Brain pericyte (primary cell): ENCODE data around the gene ATP2A3.

ENCODE experiments used
- DNase-seq: peaks from one replicate; pipeline ENCODE4 v3.0.0-alpha.2; 2012; ENCODE audit warnings: low read depth, low spot score

Gene ATP2A3

DNA sequence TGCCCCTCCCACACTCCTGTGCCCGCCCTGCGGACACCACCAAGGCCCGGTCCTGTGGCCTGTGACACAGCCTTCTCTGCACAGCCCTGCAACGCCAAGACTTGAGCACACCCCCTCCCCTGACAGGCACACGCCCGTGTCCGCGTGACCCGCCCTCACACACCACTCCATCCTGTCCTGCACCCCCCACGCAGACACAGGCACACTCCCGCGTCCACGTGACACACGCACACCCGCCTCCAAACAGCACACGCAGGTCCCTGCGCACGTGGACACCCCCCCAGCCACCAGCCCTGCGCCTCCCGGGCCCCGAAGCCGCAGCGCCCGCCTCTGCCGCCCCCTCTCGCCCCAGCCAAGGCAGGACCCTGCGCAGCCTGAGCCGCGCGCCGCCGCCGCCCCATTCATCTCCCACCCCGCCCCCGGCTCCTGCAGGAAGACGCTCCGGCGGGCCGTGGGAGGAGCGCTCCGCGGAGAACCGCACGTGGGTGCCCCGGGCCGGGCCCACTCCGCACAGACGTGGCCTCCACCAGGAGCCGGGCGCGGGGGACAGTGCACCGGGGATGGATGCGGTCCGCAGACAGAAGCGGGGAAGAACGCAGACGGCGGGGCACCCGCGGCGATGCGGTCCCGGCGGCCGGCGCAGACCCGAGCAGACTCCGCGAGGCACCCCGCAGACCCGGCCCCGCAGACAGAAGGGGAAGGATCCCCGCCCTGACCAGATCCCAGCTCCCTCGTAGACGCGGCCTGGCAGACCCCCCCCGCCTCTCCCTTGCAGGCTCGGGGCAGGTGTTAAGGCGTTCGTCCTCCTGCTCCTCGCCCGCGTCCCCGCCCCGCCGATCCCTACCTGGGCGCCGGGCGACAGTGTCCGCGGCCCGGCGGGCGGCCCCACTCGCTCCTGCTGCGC lies 71.9 kb downstream of the ATP2A3 start:
- no peak for DNase-seq

DNA sequence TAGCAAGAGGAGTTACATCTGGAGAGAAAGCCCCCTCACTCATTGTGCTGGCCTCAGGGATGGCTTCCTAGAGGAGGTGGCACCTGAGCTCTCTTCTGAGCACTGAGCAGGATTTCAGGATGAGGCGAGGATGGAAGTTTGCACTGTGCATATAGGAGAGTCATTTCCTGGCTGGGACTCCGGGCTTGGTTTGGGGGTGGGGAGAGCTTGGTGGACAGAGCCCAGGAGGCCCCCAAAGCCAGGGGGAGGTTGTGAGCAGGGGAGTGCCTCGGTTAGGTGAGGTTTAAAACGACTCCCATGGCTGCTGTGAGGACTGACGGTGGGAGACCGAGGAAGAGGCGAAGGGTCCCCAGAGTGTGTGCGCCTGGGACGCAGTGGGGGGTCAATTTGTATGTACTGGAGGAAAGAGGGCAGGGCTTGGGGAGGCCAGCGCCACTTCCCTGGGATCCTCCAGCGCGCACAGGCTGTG lies 72.6 kb downstream of the ATP2A3 start:
- DNase-seq = no peak

DNA sequence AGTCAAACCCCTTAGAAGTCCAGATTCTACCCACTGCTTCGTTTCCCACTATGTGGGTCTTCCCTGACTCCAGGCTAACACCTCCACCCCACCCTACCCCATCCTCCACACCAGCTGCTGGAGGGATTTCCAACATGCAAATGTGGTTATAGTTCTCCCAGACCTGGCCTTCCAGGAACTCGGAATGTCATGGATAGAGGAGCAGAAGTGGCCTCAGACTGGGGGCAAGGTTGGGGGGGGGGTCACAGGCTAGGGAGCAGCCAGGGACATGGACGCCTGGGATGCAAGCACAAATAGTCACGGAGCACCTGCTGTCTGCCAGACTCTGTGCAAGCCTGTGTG lies 73.4 kb downstream of the ATP2A3 start:
- no peak for DNase-seq

DNA sequence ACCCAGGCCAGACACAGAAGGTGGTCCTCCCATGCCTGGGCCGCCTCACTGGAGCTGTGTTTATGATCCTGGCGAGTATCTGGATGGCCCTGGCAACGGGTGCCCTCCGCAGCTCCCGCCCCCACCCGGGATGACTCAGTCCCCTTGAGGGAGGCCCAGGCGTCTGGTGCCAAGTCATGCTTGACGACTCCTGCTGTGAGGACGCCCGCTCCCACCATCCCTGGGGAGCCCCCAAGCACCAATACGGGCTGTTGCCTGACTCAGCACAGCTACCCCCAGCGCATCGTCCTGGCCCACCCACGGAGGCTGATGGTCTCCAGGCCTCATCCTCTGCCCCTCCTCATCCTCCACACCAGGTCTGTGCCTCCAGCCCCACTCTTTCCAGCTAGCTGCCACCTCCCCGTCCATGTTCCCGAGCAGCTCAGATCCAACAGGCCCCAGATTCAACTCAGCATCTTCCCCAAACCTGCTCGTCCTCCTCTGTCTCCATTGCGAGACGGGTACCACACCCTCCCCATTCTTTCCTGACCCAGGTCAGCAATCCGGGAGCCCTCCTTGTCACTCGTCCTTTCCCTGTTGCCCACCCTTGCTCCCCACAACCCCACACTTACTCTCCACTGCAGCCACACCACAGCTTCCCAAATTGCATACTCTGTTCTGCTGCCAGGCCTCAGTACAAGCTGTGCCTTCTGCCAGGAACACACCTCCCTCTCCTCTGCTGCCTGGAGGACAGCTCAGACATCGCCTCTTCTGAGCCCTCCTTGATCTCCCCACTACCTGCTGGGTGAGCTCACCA lies 74.0 kb downstream of the ATP2A3 start:
- peak; percentile 75 for DNase-seq

DNA sequence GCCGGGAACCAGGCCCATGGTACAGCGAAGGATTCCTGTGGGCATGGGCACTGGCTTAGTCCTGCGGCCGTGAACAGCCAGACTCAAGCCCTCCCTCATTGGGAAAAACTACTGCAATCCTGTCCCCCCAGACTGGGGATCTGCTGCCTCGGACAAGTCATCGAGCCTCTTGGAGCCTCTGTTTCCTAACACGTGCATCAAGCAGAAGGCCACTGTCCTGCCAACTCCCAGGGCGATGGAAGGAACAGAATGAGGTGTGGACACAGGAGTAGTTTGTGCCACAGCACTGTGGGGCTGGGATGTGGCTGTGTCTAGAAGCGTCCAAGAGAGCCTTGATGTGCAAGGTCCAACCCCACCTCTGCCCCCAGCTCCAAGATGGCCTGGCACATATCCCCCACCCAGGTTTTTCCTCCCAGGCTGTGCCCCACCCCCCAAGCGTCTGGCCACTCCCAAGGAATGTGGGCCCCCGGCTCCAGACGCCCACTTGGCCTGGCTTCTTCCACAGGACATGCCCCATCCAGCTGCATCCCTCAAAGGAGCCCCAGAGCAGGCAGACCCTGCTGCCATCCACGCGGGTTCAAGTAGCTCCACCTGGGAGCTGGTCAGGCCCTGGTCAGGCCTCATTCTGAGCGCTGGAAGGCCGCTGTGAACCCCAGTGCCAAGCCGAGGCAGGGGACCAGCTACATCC lies 74.8 kb downstream of the ATP2A3 start:
- DNase-seq = no peak

DNA sequence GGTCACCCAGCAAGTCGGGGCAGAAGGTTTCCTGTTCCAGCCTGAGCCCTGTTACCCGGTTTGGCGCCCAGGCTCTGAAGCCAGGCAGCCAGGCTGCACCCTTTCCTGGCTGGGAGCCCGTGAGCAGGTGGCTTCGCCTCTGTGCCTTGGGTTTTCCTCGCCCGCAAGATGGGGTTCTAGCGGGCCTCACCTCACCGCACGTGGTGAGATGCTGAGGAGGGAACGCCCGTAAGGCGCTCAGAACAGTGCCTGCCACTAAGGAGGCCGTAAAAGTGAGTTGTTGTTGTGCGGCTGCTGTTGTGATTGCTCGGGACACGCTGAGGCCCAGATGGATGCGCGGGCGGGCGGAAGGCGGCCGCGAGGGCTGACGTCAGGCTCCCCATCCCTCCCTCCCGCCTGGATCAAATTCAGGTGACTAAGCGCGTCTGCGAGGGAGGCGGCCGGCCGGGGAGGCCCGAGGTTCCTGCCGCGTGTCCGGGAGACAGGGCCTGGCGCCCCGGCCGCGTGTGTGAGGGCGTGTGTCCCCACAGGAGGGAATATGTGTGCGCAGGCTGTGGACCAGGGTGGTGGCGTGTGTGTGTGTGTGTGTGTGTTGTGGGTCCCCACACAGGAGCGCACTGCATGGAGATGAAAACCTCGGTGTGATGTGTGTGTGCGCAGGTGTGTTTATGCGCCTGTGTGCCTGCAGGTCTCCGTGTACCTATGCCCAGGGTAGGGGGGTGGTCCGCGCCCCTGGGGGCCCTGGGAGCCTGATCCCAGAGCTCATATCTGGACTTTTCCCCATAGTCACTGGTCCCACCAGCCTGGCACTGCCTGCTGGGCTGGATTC lies 75.7 kb downstream of the ATP2A3 start:
- no peak for DNase-seq

DNA sequence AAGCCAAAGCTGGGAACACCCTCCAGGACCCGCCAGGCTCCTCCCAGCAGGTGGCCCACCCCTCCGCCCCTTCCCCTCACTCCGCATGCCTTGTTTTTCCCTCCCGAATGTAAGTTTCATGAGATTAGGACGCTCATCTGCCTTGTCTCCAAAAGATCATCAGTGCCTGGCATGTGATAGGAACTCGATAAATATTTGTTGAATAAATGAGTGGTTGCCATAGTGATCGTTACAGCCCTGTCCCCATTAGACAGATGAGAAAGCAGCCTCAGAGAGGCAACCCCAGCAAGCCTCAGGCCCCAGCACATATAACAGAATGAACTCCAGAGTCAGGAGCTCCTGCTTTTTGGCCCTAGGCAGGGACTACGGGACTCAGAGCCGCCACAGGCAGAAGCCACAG lies 76.4 kb downstream of the ATP2A3 start:
- DNase-seq = no peak

DNA sequence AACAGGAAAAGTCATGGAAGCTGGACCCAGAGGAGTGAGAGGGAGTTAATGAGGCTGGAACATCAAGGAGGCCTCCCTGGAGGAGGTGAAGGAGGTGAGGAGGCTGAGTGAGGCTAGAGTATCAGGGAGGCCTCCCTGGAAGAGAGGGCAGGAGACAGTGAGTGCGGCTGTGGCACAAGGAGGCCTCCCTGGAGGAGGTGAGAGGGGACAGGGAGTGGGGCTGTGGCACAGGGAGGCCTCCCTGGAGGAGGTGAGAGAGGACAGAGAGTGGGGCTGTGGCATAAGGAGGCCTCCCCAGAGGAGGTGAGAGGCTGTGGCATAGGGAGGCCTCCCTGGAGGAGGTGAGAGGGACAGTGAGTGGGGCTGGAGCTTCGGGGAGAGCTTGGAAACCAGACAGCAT lies 76.8 kb downstream of the ATP2A3 start:
- no peak for DNase-seq

DNA sequence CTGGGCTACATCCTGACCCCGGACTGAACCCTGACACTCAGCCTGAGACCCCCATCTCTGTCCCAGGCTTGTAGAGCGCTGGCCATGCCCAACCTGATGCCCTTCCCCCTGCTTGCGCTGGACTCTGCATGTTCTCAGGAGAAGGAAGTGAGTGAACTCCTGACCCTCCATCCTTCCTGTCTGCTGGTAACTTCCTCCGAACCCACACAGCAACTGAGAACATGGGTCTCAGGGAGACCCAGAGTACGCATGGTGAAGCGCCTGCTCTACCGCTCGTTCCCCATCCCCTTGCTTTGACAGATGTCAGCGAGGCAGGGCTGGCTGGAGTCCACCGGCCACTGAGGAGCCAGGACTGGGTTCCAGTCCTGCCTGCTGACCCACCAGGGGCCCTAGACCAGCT lies 77.5 kb downstream of the ATP2A3 start:
- DNase-seq = no peak

DNA sequence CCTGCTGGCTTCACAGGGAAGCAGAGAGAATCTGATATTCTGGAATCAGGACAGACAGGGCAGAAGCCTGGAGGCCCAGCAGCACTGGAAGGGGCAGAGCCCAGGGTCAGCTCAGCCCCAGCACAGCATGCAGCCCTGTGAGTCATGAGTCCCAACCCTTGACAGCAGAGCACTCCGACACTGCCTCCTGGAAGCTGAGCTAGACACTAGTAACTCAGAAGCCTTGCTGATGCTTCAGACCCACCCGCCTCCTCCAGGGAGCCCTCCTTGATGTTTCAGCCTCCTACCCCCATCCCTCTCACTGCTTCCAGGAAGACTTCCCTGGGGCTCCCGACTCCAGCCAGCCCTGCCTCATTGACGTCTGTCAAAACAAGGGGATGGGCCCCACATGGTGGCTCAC lies 78.3 kb downstream of the ATP2A3 start:
- peak; percentile 64 for DNase-seq

DNA sequence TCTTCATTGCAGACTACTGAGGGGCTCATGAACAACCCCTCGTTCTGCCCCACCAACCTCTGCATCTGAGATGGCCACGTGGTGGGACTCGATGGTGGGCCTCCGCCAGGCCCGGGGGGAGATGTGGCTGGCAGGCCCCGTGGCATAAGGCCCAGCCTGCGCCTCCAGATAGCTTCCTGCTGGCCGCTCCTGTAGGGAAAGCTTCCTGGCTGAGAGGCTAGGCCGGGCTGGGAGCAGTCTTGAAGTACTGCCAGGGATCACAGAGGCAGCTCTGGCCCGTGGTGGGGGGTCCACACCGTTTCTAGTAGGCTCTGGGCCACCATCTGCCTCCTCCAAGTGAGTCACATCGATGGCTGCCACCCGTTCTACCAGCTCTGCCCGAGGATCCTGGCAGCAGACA lies 79.0 kb downstream of the ATP2A3 start:
- peak; percentile 41 for DNase-seq

DNA sequence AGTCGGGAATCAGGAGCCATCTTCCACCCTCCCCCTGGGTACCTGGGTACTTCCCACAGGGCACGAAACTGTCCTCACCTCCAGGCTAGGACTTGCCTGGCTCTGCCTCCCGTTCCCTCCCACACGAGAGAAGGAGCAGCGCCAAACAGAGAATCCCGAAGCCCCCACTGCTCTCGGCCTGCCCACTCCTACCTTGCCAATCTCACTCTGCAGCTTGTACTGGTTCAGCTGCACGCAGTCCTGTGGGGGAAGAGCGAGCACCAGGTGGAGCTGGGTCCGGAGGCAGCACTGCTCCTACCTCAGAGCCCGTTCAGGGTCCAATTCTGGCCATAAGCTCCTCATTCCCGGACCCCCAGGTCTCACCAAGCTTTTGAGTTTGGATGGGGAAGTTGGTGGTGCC lies 80.0 kb downstream of the ATP2A3 start:
- DNase-seq = no peak

DNA sequence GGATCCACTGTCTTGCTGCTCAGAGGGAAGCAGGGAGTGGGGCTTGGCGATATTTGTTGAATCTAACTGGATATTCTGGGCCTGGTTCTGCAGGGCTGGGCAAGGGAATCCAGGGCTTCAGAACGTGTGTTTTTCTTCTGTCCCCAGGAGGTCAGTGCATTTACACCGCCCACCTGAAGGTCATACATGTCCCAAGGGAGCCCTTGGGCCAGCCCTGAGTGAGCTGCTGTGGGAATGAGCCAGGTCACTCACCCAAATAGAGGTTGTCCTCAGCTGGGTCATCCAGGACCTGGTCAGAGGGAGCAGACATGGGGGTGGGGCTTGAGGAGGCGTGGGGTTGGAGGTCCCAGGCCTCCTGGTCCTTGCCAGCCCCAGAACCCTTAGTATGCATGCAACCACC lies 82.0 kb downstream of the ATP2A3 start:
- no peak for DNase-seq

DNA sequence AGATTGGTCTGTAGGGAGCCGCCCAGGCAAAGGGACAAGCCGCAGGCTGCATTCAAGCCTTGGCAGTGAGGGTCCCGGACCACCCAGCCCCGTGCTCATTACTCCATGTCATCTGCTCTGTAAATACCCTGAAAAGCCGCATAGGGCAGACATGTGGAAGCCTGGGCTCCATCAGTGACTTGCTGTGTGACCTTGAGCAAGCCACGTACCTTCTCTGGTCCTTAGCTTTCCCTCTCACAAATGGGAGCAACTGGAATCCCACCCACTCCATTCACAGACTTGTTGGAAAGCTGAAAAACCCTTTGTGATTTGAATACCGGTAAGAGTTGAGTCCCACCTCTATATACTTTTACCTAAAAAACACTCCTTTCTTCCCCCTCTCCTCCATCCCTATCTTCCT lies 83.3 kb downstream of the ATP2A3 start:
- no peak for DNase-seq

DNA sequence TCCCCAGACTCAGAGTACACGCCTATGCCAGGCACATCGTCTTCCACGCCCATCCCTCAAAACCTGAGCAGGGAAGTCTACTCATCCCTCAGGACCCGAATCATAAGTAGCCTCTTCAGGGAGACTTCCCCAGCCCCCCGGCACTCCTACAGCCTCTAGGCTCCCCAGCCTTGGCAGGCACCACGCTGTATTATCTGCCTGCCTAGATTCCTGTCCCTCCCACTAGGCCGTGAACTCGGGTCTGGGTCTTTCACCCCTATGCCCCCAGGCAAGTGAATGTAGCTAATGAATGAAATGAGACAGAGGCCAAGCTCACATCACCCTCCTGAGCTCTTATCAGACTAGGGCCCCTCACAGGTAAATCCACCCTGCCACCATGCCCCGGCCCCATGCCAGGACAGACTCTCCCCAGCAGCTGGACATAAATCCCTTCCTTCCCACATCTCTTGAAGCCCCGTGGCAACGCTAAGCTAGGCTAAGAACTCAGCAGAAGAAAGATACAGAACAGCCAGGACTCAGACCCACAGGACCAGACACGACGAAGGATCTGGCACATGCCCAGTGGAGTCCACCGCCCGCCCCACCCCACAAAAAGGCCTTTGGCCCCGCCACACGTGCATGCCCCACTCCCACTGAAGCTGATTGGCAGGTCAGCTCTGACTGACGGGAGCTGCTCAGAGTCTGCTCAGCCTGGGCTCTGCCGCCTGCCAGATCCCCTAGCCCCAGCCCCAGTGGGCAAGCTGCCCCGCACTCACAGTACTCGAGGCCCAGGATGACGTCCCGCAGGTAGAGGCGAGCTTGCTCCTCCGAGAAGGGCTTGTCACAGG lies 84.4 kb downstream of the ATP2A3 start:
- DNase-seq = no peak

DNA sequence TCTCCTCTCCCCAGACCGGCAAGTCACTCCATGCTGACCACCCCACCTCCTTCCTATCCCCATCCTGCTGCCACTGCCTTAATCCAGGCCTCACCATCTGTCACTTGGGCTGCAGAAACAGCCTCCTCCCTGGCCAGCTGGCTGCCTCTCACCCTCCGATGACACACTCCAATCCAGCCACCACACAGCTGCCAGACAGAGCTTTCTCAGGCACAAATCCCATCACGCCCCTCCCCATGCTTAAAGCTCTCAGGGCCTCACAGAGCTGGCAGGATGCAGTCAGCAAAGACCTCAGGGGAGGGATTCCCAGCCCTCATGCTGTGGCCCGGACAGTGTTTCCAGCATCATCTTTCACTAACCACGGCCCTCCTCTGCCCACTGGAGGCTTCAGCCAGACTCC lies 85.1 kb downstream of the ATP2A3 start:
- peak; percentile 71 for DNase-seq

DNA sequence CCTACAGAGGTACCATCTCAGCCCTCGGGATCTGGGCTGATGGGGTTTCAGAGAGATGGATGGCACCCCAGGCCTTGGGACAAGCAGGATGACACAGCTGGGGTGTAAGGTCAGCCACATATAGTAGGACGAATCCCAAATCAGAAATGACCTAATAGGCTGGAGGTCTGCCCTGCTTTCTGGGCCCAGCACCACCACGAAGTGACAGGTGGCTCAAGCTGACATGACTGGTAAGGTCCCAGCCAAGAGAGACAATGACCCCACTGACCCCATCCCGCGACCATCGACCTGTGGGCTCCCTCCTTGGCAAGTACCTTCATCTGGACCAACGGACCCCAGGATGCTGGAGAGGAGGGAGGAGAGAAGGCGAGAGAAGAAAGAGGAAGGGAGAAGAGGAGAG lies 87.0 kb downstream of the ATP2A3 start:
- no peak for DNase-seq

DNA sequence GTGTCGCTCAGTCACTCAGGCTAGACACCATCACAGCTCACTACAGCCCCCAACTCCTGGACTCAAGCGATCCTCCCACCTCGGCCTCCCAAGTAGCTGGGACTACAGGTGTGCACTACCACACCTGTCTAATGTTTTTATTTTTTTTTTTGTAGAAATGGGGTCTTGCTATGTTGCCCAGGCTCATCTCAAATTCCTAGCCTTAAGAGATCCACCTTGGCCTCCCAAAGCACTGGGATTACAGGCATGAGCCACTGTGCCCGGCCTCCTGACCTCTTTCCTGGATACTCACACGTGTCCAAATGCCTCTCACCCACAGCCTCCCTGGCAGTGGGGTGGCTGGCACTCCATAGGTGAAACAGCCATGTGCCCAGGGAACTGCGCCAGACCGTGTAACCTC lies 88.9 kb downstream of the ATP2A3 start:
- DNase-seq = no peak
